Suprapubic skin (tissue), 4 donors: ENCODE results near the gene ETFA. TPM values are rescaled to one million over a fixed set of nuclear protein-coding genes. Genes with fewer than 3 reads are reported as not detected.

ENCODE experiments used
- DNase-seq, 2 donors: peaks; one replicate each; pipeline ENCODE4 v3.0.0-alpha.2; 2019; ENCODE audit warnings: low spot score in 2 of 2
- H3K27ac ChIP-seq: fragments of 200-600 bp; sonication (generic); one replicate; pipeline ENCODE4 v1.5.1; 2019
- H3K27me3 ChIP-seq: fragments of 200-600 bp; sonication (generic); one replicate; pipeline ENCODE4 v1.5.1; 2019
- H3K36me3 ChIP-seq: fragments of 200-600 bp; sonication (generic); one replicate; pipeline ENCODE4 v1.5.1; 2019
- H3K4me1 ChIP-seq: fragments of 200-600 bp; sonication (generic); one replicate; pipeline ENCODE4 v1.5.1; 2019
- H3K4me3 ChIP-seq: fragments of 200-600 bp; sonication (generic); one replicate; pipeline ENCODE4 v1.5.1; 2019; ENCODE audit warnings: mild to moderate bottlenecking
- H3K9me3 ChIP-seq: fragments of 200-600 bp; sonication (generic); one replicate; pipeline ENCODE4 v1.5.1; 2019
- EP300 ChIP-seq: sonication (generic); formaldehyde crosslinking; IDR thresholded peaks from one replicate; pipeline ENCODE4 v1.6.1; 2017; ENCODE audit warnings: antibody characterized with exemption
- POLR2A ChIP-seq, 2 donors: fragments of 450-650 bp; IDR thresholded peaks; one replicate each; pipeline ENCODE4 v1.6.1; 2017; ENCODE audit warnings: antibody characterized with exemption in 2 of 2, mild to moderate bottlenecking in 2 of 2, moderate library complexity in 2 of 2
- POLR2AphosphoS5 ChIP-seq, 3 donors: sonication (generic); formaldehyde crosslinking; IDR thresholded peaks; one replicate each; pipeline ENCODE4 v1.6.1; 2017; ENCODE audit warnings: antibody characterized with exemption in 3 of 3
- WGBS: methylation state at CpG from one replicate; pipeline ENCODE4 v1.1.5; 2018; 5-methylcytosine and 5-hydroxymethylcytosine counted together
- total RNA-seq, 4 donors: library from RNA; depleted of rRNA; stranded (reverse); fragments of >200 nt; gene quantifications; one replicate each; pipeline ENCODE4 v1.1.0, GENCODE V29; 2016
- TF ChIP-seq, protein P1 (sequence below), 2 donors: fragments of 200-600 bp in 1 of 2; fragments of 450-650 bp in 1 of 2; sonication (generic) in 1 of 2; IDR thresholded peaks; one replicate each; pipeline ENCODE4 v1.5.1; 2016 to 2019; ENCODE audit warnings: antibody characterized with exemption in 2 of 2, mild to moderate bottlenecking in 1 of 2, moderate library complexity in 1 of 2

ETFA gene
- total RNA-seq, 4 donors from 2014 or later: 63.6 to 90.1 (median 85.1) TPM

DNA sequence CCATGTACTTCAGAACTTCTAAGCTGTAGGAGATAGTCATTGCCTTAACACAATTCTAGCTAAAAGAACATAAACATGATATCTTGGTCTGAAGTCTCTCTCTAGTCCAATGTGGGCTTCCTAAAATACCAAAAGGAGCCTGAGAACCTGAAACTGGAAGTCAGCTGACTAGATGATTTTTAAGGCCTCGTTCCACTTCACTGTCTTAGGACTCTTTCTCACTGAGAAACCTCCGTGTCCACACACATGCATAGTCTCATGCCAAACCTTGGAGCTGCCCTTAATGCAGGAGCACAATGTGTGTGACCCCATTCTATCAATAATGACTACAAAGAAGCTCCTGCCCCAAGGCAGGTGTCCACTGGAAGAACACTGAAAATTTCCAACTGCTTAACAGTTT lies 87.7 kb downstream of the ETFA start:
- no peaks in the 10 kb centered on the region for H3K4me1 ChIP-seq
- peaks cover 38% of the 10 kb centered on the region for H3K36me3 ChIP-seq
- WGBS: 100% methylated on average over 2 of the region's 2 CpGs
- no peak for DNase-seq
- H3K27me3 ChIP-seq: no peaks in the 10 kb centered on the region
- H3K4me3 ChIP-seq: no peak overlapping the region
- H3K9me3 ChIP-seq: no peaks in the 10 kb centered on the region
- TF ChIP-seq POLR2AphosphoS5 (IDR thresholded peaks at IDR 0.05): no peak
- no peak for TF ChIP-seq POLR2A (IDR thresholded peaks at IDR 0.05)
- no peak for TF ChIP-seq EP300
- TF ChIP-seq, protein P1, sequence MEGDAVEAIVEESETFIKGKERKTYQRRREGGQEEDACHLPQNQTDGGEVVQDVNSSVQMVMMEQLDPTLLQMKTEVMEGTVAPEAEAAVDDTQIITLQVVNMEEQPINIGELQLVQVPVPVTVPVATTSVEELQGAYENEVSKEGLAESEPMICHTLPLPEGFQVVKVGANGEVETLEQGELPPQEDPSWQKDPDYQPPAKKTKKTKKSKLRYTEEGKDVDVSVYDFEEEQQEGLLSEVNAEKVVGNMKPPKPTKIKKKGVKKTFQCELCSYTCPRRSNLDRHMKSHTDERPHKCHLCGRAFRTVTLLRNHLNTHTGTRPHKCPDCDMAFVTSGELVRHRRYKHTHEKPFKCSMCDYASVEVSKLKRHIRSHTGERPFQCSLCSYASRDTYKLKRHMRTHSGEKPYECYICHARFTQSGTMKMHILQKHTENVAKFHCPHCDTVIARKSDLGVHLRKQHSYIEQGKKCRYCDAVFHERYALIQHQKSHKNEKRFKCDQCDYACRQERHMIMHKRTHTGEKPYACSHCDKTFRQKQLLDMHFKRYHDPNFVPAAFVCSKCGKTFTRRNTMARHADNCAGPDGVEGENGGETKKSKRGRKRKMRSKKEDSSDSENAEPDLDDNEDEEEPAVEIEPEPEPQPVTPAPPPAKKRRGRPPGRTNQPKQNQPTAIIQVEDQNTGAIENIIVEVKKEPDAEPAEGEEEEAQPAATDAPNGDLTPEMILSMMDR (IDR thresholded peaks at IDR 0.05): no peak
- no peak overlapping the region for H3K27ac ChIP-seq

DNA sequence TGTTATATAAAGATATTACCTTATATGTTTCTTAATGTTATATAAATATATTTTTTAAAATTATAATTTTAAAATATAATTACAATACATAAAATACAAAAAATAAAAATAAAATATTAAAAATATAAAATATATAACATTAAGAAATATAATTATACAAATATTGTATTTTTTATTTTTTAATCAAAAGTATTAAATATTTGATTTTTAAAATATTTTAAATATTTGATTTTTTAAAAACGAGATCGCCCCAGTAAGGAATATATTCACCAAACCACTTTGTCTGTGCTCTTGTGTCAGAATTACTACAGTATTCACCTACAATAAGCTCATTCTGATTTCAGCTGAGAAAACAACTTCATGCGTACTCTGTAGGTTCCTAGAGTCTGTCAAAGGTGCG lies 89.1 kb downstream of the ETFA start:
- peaks cover 4% of the 10 kb centered on the region for H3K4me1 ChIP-seq
- no peak overlapping the region for H3K4me3 ChIP-seq
- WGBS: 98% methylated on average over 4 of the region's 4 CpGs
- no peak for DNase-seq
- H3K27ac ChIP-seq: no peak overlapping the region
- no peaks in the 10 kb centered on the region for H3K9me3 ChIP-seq
- TF ChIP-seq POLR2A (IDR thresholded peaks at IDR 0.05) (no peak), POLR2AphosphoS5 (IDR thresholded peaks at IDR 0.05) (no peak), EP300 (no peak)
- TF ChIP-seq, protein P1 (IDR thresholded peaks at IDR 0.05): no peak
- no peaks in the 10 kb centered on the region for H3K27me3 ChIP-seq
- H3K36me3 ChIP-seq: peaks cover 35% of the 10 kb centered on the region

DNA sequence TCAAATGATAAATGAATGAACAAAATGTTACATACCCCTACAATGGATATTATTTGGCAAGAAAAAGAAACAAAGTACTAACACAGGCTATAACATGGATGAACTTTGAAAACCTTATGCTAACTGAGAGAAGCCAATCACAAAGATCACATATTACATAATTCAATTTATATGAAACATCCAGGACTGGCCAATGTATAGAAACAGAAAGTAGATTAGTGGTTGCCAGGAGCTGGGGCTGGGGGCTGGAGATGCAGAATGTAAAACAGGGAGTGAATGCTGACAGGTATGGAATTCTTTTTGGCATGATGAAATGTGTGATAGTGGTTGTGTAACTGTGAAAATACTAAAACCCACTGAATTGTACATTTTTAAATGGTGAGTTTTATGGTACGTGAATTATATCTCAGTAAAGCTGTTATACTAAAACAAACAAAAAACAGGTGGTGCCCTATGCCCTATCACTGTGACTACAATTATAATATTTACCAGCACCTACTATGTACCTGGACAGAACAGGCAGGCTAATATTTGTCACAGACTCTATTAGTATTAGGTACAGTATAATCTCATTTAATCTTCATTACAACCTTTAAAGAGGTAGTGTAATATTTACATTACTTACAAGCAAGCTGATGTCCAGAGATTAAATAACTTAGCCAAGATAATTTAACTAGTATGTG lies 90.0 kb downstream of the ETFA start:
- Histone ChIP-seq H3K27me3 (no peaks in the 10 kb centered on the region), H3K27ac (no peak overlapping the region), H3K4me1 (peaks cover 5% of the 10 kb centered on the region), H3K9me3 (no peaks in the 10 kb centered on the region), H3K36me3 (peaks cover 33% of the 10 kb centered on the region), H3K4me3 (no peak overlapping the region)
- DNase-seq: no peak
- TF ChIP-seq POLR2AphosphoS5 (IDR thresholded peaks at IDR 0.05): no peak
- TF ChIP-seq EP300: no peak
- TF ChIP-seq, protein P1 (IDR thresholded peaks at IDR 0.05): no peak
- no peak for TF ChIP-seq POLR2A (IDR thresholded peaks at IDR 0.05)
- WGBS: 93% methylated on average over 1 of the region's 1 CpG

DNA sequence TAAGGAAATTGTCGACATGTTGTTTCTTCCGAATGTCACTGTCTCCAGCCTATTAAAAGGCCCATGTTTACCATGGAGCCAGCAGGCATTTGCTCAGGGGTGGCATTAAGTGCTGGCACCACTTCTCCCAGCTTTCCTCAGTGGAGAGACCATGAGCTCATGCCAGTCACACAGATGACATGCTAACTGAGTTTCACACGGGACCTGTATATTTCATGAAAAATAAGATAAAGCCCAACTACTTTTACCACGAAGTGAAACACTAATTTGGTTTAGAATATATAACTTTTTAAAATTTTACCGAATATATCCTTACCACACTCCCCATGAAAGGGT lies 93.4 kb downstream of the ETFA start:
- Histone ChIP-seq H3K36me3 (peaks cover 40% of the 10 kb centered on the region), H3K9me3 (no peaks in the 10 kb centered on the region), H3K27ac (no peak overlapping the region), H3K4me3 (no peak overlapping the region), H3K27me3 (no peaks in the 10 kb centered on the region), H3K4me1 (peaks cover 5% of the 10 kb centered on the region)
- DNase-seq: no peak
- 91% methylated on average over 5 of the region's 5 CpGs for WGBS
- TF ChIP-seq POLR2AphosphoS5 (IDR thresholded peaks at IDR 0.05) (no peak), EP300 (no peak), POLR2A (IDR thresholded peaks at IDR 0.05) (no peak)
- TF ChIP-seq, protein P1 (IDR thresholded peaks at IDR 0.05): no peak

DNA sequence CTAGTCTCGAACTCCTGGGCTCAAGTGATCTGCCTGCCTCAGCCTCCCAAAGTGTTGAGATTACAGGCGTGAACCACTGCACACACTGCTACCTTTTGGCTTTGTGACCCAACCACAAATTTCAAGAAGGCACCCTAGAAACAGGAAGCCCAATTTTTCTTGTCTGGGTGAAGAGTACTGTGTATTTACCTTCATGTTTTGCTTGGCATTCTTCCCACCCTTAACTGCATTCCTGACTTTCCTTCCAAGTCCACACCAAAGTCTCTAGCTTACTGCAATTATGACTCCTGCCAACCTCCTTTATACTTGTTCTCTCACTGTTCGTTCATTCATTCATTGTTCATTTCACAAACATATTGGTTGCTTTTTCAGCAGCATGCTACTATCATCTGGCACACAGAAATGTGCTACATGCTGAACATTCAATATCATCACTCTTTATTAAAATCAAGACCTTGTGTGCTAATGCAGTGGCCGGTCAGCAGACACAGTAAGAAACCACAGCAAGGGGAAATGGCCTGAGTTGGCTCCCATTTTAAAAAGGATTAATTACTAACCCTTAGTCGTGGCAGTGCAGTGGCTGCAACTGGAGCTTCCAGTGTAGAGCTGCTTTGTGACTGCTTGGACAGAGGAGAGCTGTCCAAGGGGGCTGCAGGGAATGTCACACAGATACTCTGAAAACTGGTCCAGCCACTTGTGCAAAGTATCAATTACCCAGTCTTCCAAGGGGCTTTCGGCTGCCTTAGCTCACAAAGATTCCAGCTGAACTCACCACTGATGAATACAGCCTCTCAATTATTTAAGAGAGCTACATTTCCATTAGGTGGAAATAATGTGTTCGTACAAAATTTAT lies 94.0 kb downstream of the ETFA start:
- no peaks in the 10 kb centered on the region for H3K9me3 ChIP-seq
- H3K27me3 ChIP-seq: no peaks in the 10 kb centered on the region
- TF ChIP-seq POLR2A (IDR thresholded peaks at IDR 0.05) (no peak), POLR2AphosphoS5 (IDR thresholded peaks at IDR 0.05) (no peak), EP300 (no peak)
- TF ChIP-seq, protein P1 (IDR thresholded peaks at IDR 0.05): no peak
- H3K27ac ChIP-seq: no peak overlapping the region
- peaks cover 35% of the 10 kb centered on the region for H3K36me3 ChIP-seq
- 73% methylated on average over 7 of the region's 7 CpGs for WGBS
- H3K4me3 ChIP-seq: no peak overlapping the region
- peaks cover 5% of the 10 kb centered on the region for H3K4me1 ChIP-seq
- no peak for DNase-seq
